Measurements from ENCODE around the gene BMP7.

BMP7 gene

DNA sequence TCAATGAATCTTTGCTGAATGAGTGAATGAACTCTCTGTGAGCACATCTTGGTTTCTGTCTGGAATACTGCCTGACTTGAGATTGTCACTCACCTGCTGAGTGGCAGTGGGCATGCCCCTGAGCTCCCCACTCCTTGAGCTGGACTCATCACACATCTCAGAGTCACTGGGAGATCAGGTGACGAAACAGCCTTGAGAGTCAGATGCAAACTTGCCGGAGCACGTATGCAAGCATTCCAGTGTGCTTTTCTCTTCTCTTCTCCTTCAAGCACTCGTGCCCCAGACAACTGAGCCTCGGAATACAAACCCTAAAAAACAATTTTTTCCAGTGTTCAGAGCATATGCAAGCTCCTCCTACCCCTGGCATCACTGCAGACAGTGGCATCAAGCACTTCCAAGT, 9.4 kb upstream of the BMP7 start:
- WGBS, 2 experiments (ENCODE audit: insufficient coverage in 2 of 2): 74 to 75% methylated on average over 2 to 5 of the region's 5 CpGs

DNA sequence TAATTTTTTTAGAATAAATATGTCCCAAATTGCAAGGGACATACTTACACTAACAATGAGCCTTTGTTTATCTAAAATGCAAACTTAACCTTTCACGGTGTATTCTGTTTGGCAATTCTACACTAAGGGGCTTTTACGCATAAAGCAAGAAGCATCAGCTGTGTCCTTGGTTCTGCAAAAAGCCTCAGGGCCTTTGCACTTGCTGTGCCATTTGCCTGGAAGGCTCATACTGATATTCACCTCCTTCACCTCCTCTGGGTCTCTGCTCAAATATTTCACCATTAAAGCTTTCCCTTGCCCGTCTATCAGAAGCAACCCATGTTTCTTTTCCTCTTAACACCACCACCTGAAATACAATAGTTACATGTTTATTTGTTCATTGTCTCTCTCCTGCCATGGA, 8.9 kb upstream of the BMP7 start:
- Histone ChIP-seq H3K4me1 (ENCODE audit: control insufficient read depth, insufficient read depth, low read length, poor library complexity, severe bottlenecking) (peaks cover 10% of the 10 kb centered on the region), H3K4me3 (ENCODE audit: extremely low read depth, insufficient read depth, low read length, poor library complexity, severe bottlenecking) (no peak overlapping the region), H3K9me3 (ENCODE audit: control insufficient read depth, low read length) (no peaks in the 10 kb centered on the region), H3K36me3 (ENCODE audit: control insufficient read depth, insufficient read depth, low read length) (no peaks in the 10 kb centered on the region), H3K27ac (ENCODE audit: low read depth, low read length, severe bottlenecking) (no peak overlapping the region)
- 90 to 96% methylated on average over 3 of the region's 3 CpGs for WGBS, 2 experiments (ENCODE audit: insufficient coverage in 2 of 2)

More for the DNA sequence above, 9.4 kb upstream of the BMP7 start:
- Histone ChIP-seq H3K9me3 (ENCODE audit: control insufficient read depth, low read length) (no peaks in the 10 kb centered on the region), H3K36me3 (ENCODE audit: control insufficient read depth, insufficient read depth, low read length) (no peaks in the 10 kb centered on the region), H3K4me3 (ENCODE audit: extremely low read depth, insufficient read depth, low read length, poor library complexity, severe bottlenecking) (no peak overlapping the region), H3K4me1 (ENCODE audit: control insufficient read depth, insufficient read depth, low read length, poor library complexity, severe bottlenecking) (peaks cover 10% of the 10 kb centered on the region), H3K27ac (ENCODE audit: low read depth, low read length, severe bottlenecking) (no peak overlapping the region)

- Histone ChIP-seq H3K36me3 (ENCODE audit: control insufficient read depth, insufficient read depth, low read length) (no peaks in the 10 kb centered on the region), H3K9me3 (ENCODE audit: control insufficient read depth, low read length) (no peaks in the 10 kb centered on the region), H3K27ac (ENCODE audit: low read depth, low read length, severe bottlenecking) (no peak overlapping the region), H3K4me1 (ENCODE audit: control insufficient read depth, insufficient read depth, low read length, poor library complexity, severe bottlenecking) (peaks cover 10% of the 10 kb centered on the region), H3K4me3 (ENCODE audit: extremely low read depth, insufficient read depth, low read length, poor library complexity, severe bottlenecking) (no peak overlapping the region)
- 84 to 89% methylated on average over 3 to 4 of the region's 4 CpGs for WGBS, 2 experiments (ENCODE audit: insufficient coverage in 2 of 2)
Measured at GRCh38 chr20:57274846-57275245, 8.4 kb upstream of the BMP7 start.

GRCh38 chr20:57274299-57274698, 7.9 kb upstream of the BMP7 start:
- Histone ChIP-seq H3K4me3 (ENCODE audit: extremely low read depth, insufficient read depth, low read length, poor library complexity, severe bottlenecking) (no peak overlapping the region), H3K9me3 (ENCODE audit: control insufficient read depth, low read length) (no peaks in the 10 kb centered on the region), H3K4me1 (ENCODE audit: control insufficient read depth, insufficient read depth, low read length, poor library complexity, severe bottlenecking) (peaks cover 10% of the 10 kb centered on the region), H3K27ac (ENCODE audit: low read depth, low read length, severe bottlenecking) (no peak overlapping the region), H3K36me3 (ENCODE audit: control insufficient read depth, insufficient read depth, low read length) (no peaks in the 10 kb centered on the region)
- 85 to 97% methylated on average over 3 of the region's 3 CpGs for WGBS, 2 experiments (ENCODE audit: insufficient coverage in 2 of 2)

DNA sequence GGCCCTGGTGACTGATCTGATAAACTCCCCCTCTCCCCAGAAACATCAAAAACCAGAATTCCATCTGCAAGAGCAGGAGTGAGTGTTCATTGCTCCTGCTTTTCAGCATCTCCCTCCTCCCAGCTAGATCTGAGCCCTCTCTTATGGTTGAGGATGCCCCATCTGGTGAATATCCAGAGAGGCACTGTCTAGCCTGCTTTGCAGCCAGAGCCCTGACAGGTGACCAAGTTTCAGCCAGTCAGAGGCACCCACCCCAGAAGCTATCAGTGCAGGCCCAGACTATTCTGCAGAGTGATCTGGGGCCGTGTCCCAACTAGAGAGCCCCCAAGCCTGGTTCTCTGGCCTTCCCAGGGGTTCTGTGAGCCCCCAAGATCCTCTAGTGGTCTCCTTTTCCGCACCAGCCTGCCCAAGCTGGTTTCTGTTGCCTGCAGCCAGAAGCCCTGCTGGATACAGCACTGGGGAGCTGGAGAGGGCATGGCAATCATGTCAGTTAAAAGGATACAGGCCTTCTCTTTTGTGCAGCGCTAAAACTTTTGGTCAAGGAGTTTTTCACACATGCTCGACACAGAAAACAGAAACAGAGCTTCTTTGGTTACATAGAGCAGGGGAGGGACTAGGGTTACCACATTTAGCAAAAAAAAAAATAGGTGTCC, 6.6 kb upstream of the BMP7 start:
- WGBS, 2 experiments (ENCODE audit: insufficient coverage in 2 of 2): 78 to 81% methylated on average over 2 of the region's 4 CpGs
- Histone ChIP-seq H3K4me1 (ENCODE audit: control insufficient read depth, insufficient read depth, low read length, poor library complexity, severe bottlenecking) (peaks cover 6% of the 10 kb centered on the region), H3K27ac (ENCODE audit: low read depth, low read length, severe bottlenecking) (no peak overlapping the region), H3K9me3 (ENCODE audit: control insufficient read depth, low read length) (no peaks in the 10 kb centered on the region), H3K4me3 (ENCODE audit: extremely low read depth, insufficient read depth, low read length, poor library complexity, severe bottlenecking) (no peak overlapping the region), H3K36me3 (ENCODE audit: control insufficient read depth, insufficient read depth, low read length) (no peaks in the 10 kb centered on the region)

- Histone ChIP-seq H3K4me1 (ENCODE audit: control insufficient read depth, insufficient read depth, low read length, poor library complexity, severe bottlenecking) (peaks cover 7% of the 10 kb centered on the region), H3K9me3 (ENCODE audit: control insufficient read depth, low read length) (no peaks in the 10 kb centered on the region), H3K4me3 (ENCODE audit: extremely low read depth, insufficient read depth, low read length, poor library complexity, severe bottlenecking) (no peak overlapping the region), H3K27ac (ENCODE audit: low read depth, low read length, severe bottlenecking) (no peak overlapping the region), H3K36me3 (ENCODE audit: control insufficient read depth, insufficient read depth, low read length) (no peaks in the 10 kb centered on the region)
- WGBS, 2 experiments (ENCODE audit: insufficient coverage in 2 of 2): 67 to 100% methylated on average over 1 to 3 of the region's 10 CpGs
Measured at GRCh38 chr20:57270204-57270984, 4.0 kb upstream of the BMP7 start.

GRCh38 chr20:57269148-57269984, 2.9 kb upstream of the BMP7 start:
- Histone ChIP-seq H3K36me3 (ENCODE audit: control insufficient read depth, insufficient read depth, low read length) (no peaks in the 10 kb centered on the region), H3K4me1 (ENCODE audit: control insufficient read depth, insufficient read depth, low read length, poor library complexity, severe bottlenecking) (peaks cover 7% of the 10 kb centered on the region), H3K27ac (ENCODE audit: low read depth, low read length, severe bottlenecking) (no peak overlapping the region), H3K4me3 (ENCODE audit: extremely low read depth, insufficient read depth, low read length, poor library complexity, severe bottlenecking) (no peak overlapping the region), H3K9me3 (ENCODE audit: control insufficient read depth, low read length) (no peaks in the 10 kb centered on the region)
- 94 to 100% methylated on average over 3 to 5 of the region's 10 CpGs for WGBS, 2 experiments (ENCODE audit: insufficient coverage in 2 of 2)

- Histone ChIP-seq H3K4me3 (ENCODE audit: extremely low read depth, insufficient read depth, low read length, poor library complexity, severe bottlenecking) (no peak overlapping the region), H3K9me3 (ENCODE audit: control insufficient read depth, low read length) (no peaks in the 10 kb centered on the region), H3K4me1 (ENCODE audit: control insufficient read depth, insufficient read depth, low read length, poor library complexity, severe bottlenecking) (peaks cover 12% of the 10 kb centered on the region), H3K36me3 (ENCODE audit: control insufficient read depth, insufficient read depth, low read length) (no peaks in the 10 kb centered on the region), H3K27ac (ENCODE audit: low read depth, low read length, severe bottlenecking) (no peak overlapping the region)
- 72 to 76% methylated on average over 7 to 8 of the region's 8 CpGs for WGBS, 2 experiments (ENCODE audit: insufficient coverage in 2 of 2)
Measured at GRCh38 chr20:57268399-57269076, 2.1 kb upstream of the BMP7 start.

GRCh38 chr20:57267158-57267821, 849 bp upstream of the BMP7 start:
- Histone ChIP-seq H3K4me1 (ENCODE audit: control insufficient read depth, insufficient read depth, low read length, poor library complexity, severe bottlenecking) (peaks cover 17% of the 10 kb centered on the region), H3K36me3 (ENCODE audit: control insufficient read depth, insufficient read depth, low read length) (no peaks in the 10 kb centered on the region), H3K4me3 (ENCODE audit: extremely low read depth, insufficient read depth, low read length, poor library complexity, severe bottlenecking) (peak overlapping the region; percentile 42), H3K27ac (ENCODE audit: low read depth, low read length, severe bottlenecking) (no peak overlapping the region), H3K9me3 (ENCODE audit: control insufficient read depth, low read length) (no peaks in the 10 kb centered on the region)
- 21 to 38% methylated on average over 12 to 15 of the region's 24 CpGs for WGBS, 2 experiments (ENCODE audit: insufficient coverage in 2 of 2)

DNA sequence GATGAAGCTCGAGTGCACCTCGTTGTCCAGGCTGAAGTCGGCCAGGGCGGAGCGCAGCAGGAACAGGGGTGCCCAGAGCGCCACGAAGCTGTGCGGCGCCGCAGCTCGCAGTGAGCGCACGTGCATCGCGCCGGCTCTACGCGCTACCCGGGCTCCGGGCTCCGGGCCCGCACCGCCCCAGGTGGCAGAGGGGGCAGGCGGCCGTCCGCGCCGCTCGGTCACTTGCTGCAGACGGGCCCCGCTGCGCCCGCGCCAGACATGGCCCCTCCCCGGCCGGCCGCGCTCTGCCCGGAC, 497 bp downstream of the BMP7 start:
- WGBS, 2 experiments (ENCODE audit: insufficient coverage in 2 of 2): 0 to 1% methylated on average over 11 to 36 of the region's 39 CpGs
- Histone ChIP-seq H3K4me1 (ENCODE audit: control insufficient read depth, insufficient read depth, low read length, poor library complexity, severe bottlenecking) (peaks cover 17% of the 10 kb centered on the region), H3K4me3 (ENCODE audit: extremely low read depth, insufficient read depth, low read length, poor library complexity, severe bottlenecking) (peak overlapping the region; percentile 42)

More for the DNA sequence above, 497 bp downstream of the BMP7 start:
- H3K36me3 ChIP-seq (ENCODE audit: control insufficient read depth, insufficient read depth, low read length): no peaks in the 10 kb centered on the region
- H3K9me3 ChIP-seq (ENCODE audit: control insufficient read depth, low read length): no peaks in the 10 kb centered on the region
- no peak overlapping the region for H3K27ac ChIP-seq (ENCODE audit: low read depth, low read length, severe bottlenecking)
